GM21576 (cell line): Measurements from ENCODE around the gene EIF3B.
"Not testable (repeated sequence)": the region's sequence is repeated elsewhere in the genome, so short reads cannot be mapped to it uniquely, and the experiment has no call there.

Experiments
- ATAC-seq: cut with Tn5 transposase; IDR thresholded peaks from one replicate; pipeline ENCODE4 v1.9.1; 2021; ENCODE audit warnings: mild to moderate bottlenecking, moderate library complexity; ENCODE audit not compliant: unreplicated experiment

The EIF3B gene

GRCh38 chr7:2376351-2377154, 21.9 kb downstream of the EIF3B start:
- no peak for ATAC-seq

- ATAC-seq, result not testable (repeated sequence)
Measured at GRCh38 chr7:2377492-2377891, 22.9 kb downstream of the EIF3B start.

GRCh38 chr7:2378125-2378524, 23.5 kb downstream of the EIF3B start:
- ATAC-seq, result not testable (repeated sequence)

GRCh38 chr7:2379161-2379560, 24.5 kb downstream of the EIF3B start:
- no peak for ATAC-seq

- ATAC-seq, result no peak
Measured at GRCh38 chr7:2379821-2380450, 25.3 kb downstream of the EIF3B start.

GRCh38 chr7:2380461-2380860, 25.8 kb downstream of the EIF3B start:
- ATAC-seq, result no peak

GRCh38 chr7:2381227-2381626, 26.6 kb downstream of the EIF3B start:
- no peak for ATAC-seq

GRCh38 chr7:2381881-2382509, 27.4 kb downstream of the EIF3B start:
- ATAC-seq, result no peak

- ATAC-seq, result no peak
Measured at GRCh38 chr7:2383543-2384274, 29.1 kb downstream of the EIF3B start.

GRCh38 chr7:2384354-2385243, 30.0 kb downstream of the EIF3B start:
- ATAC-seq, result no peak

- not testable (repeated sequence) for ATAC-seq
Measured at GRCh38 chr7:2386122-2386521, 31.5 kb downstream of the EIF3B start.

- no peak for ATAC-seq
Measured at GRCh38 chr7:2386964-2387669, 32.5 kb downstream of the EIF3B start.

GRCh38 chr7:2387897-2388636, 33.4 kb downstream of the EIF3B start:
- ATAC-seq, result no peak

- ATAC-seq, result no peak
Measured at GRCh38 chr7:2388637-2388954, 34.0 kb downstream of the EIF3B start.

GRCh38 chr7:2390020-2390816, 35.6 kb downstream of the EIF3B start:
- not testable (repeated sequence) for ATAC-seq

- no peak for ATAC-seq
Measured at GRCh38 chr7:2393706-2394105, 39.1 kb downstream of the EIF3B start.

- ATAC-seq, result no peak
Measured at GRCh38 chr7:2394566-2395082, 40.0 kb downstream of the EIF3B start.

- ATAC-seq, result no peak
Measured at GRCh38 chr7:2398506-2398905, 43.9 kb downstream of the EIF3B start.
